ENCODE measurements around the gene LRP1-AS.
"Not testable (repeated sequence)": the region's sequence is repeated elsewhere in the genome, so short reads cannot be mapped to it uniquely, and the experiment has no call there.

- TF ChIP-seq CTCF (IDR thresholded peaks at IDR 0.05; ENCODE audit: low read depth, low read length); MYC (IDR thresholded peaks at IDR 0.05; ENCODE audit: low read depth, low read length); POLR2A (IDR thresholded peaks at IDR 0.05; ENCODE audit: extremely low read depth, insufficient read length): not testable (repeated sequence)
Observed at GRCh38 chr12:57120718-57121117, 26.7 kb downstream of the LRP1-AS start.
